Liver (tissue), 9 donors: ENCODE results near the gene CDC42BPG. TPM values are rescaled to one million over a fixed set of nuclear protein-coding genes. Genes with fewer than 3 reads are reported as not detected.
A peak's percentile ranks its signal among the peaks of the same experiment; 100 is the strongest.

Source experiments
- DNase-seq: peaks from one replicate; pipeline ENCODE4 v3.0.0-alpha.2; 2017; ENCODE audit warnings: low spot score
- H3K27ac ChIP-seq, 2 donors: one replicate each; pipeline ENCODE4 v1.7.0; 2013; ENCODE audit warnings: inconsistent platforms in 2 of 2, low read length in 2 of 2, control low read depth in 1 of 2, low read depth in 1 of 2, mild to moderate bottlenecking in 1 of 2
- H3K27me3 ChIP-seq, 4 donors: one replicate each; pipeline versions ENCODE4 v1.6.1 to v1.7.0; 2013; ENCODE audit warnings: low read length in 3 of 4, inconsistent platforms in 1 of 4, mild to moderate bottlenecking in 1 of 4, moderate library complexity in 1 of 4; ENCODE audit not compliant: control insufficient read depth in 4 of 4, insufficient read depth in 4 of 4
- H3K36me3 ChIP-seq, 4 donors: one replicate each; pipeline versions ENCODE4 v1.6.1 to v1.7.0; 2013; ENCODE audit warnings: low read length in 3 of 4, mild to moderate bottlenecking in 3 of 4, low read depth in 1 of 4, moderate library complexity in 1 of 4; ENCODE audit not compliant: control insufficient read depth in 4 of 4, insufficient read depth in 3 of 4
- H3K4me1 ChIP-seq, 4 donors: one replicate each; pipeline versions ENCODE4 v1.6.1 to v1.7.0; 2013; ENCODE audit warnings: low read length in 3 of 4, mild to moderate bottlenecking in 3 of 4, moderate library complexity in 1 of 4; ENCODE audit not compliant: control insufficient read depth in 4 of 4, insufficient read depth in 4 of 4
- H3K4me3 ChIP-seq, 3 donors: one replicate each; pipeline versions ENCODE4 v1.6.1 to v1.7.0; 2013; ENCODE audit warnings: low read length in 3 of 3, control low read depth in 1 of 3, low read depth in 1 of 3, mild to moderate bottlenecking in 1 of 3
- H3K9ac ChIP-seq, 2 donors: one replicate each; pipeline ENCODE4 v1.7.0; 2013; ENCODE audit warnings: low read length in 2 of 2, mild to moderate bottlenecking in 2 of 2, moderate library complexity in 2 of 2, control low read depth in 1 of 2, low read depth in 1 of 2
- H3K9me3 ChIP-seq, 4 donors: one replicate each; pipeline versions ENCODE4 v1.6.1 to v1.7.0; 2013; ENCODE audit warnings: low read length in 3 of 4; ENCODE audit not compliant: control insufficient read depth in 4 of 4
- CTCF ChIP-seq: fragments of 150-350 bp; IDR thresholded peaks from 2 replicates; pipeline ENCODE4 v1.5.1; 2017; ENCODE audit warnings: improper control_type of control experiment, low read depth, low read length; ENCODE audit not compliant: missing input control
- EGR1 ChIP-seq, 2 donors: IDR thresholded peaks; 2 replicates each; pipeline ENCODE4 v1.6.1; 2016 to 2018; ENCODE audit warnings: antibody characterized with exemption in 2 of 2, low read depth in 2 of 2
- FOXA1 ChIP-seq: IDR thresholded peaks from 2 replicates; pipeline ENCODE4 v1.6.1; 2016; ENCODE audit warnings: antibody characterized with exemption
- FOXA2 ChIP-seq: IDR thresholded peaks from 2 replicates; pipeline ENCODE4 v1.6.1; 2016; ENCODE audit warnings: antibody characterized with exemption
- GABPA ChIP-seq, 2 donors: IDR thresholded peaks in 1 of 2; conservative IDR thresholded peaks in 1 of 2; 2 replicates each; pipeline ENCODE4 v1.6.1; 2016; ENCODE audit warnings: antibody characterized with exemption in 2 of 2, mild to moderate bottlenecking in 1 of 2, moderate library complexity in 1 of 2
- HNF4A ChIP-seq, 2 donors: conservative IDR thresholded peaks; 2 replicates each; pipeline ENCODE4 v1.6.1; 2016; ENCODE audit warnings: antibody characterized with exemption in 2 of 2, mild to moderate bottlenecking in 2 of 2
- HNF4G ChIP-seq: IDR thresholded peaks from 2 replicates; pipeline ENCODE4 v1.6.1; 2016; ENCODE audit warnings: antibody characterized with exemption
- JUND ChIP-seq, 2 donors: IDR thresholded peaks; 2 replicates each; pipeline ENCODE4 v1.6.1; 2016; ENCODE audit warnings: antibody characterized with exemption in 2 of 2
- NR2F2 ChIP-seq: IDR thresholded peaks from 2 replicates; pipeline ENCODE4 v1.6.1; 2016; ENCODE audit warnings: antibody characterized with exemption
- RAD21 ChIP-seq, 2 donors: IDR thresholded peaks; 2 replicates each; pipeline ENCODE4 v1.6.1; 2016; ENCODE audit warnings: antibody characterized with exemption in 2 of 2, mild to moderate bottlenecking in 2 of 2
- RXRA ChIP-seq, 2 donors: IDR thresholded peaks; 2 replicates each; pipeline ENCODE4 v1.6.1; 2017 to 2018; ENCODE audit warnings: antibody characterized with exemption in 2 of 2, mild to moderate bottlenecking in 1 of 2
- SP1 ChIP-seq: IDR thresholded peaks from 2 replicates; pipeline ENCODE4 v1.6.1; 2018; ENCODE audit warnings: antibody characterized with exemption, mild to moderate bottlenecking
- TAF1 ChIP-seq: conservative IDR thresholded peaks from 2 replicates; pipeline ENCODE4 v1.6.1; 2016; ENCODE audit warnings: antibody characterized with exemption, mild to moderate bottlenecking
- YY1 ChIP-seq: IDR thresholded peaks from 2 replicates; pipeline ENCODE4 v1.6.1; 2016; ENCODE audit warnings: antibody characterized with exemption, mild to moderate bottlenecking
- ZBTB33 ChIP-seq: IDR thresholded peaks from 2 replicates; pipeline ENCODE4 v1.6.1; 2016; ENCODE audit warnings: antibody characterized with exemption
- WGBS: extraction: QIAGEN DNeasy Blood & Tissue Kit; methylation state at CpG from one replicate; pipeline ENCODE4 v1.1.7; 2013; 5-methylcytosine and 5-hydroxymethylcytosine counted together
- polyA plus RNA-seq, 2 donors: library from polyadenylated mRNA; stranded (reverse) in 1 of 2; unstranded in 1 of 2; fragments of 200-250 nt in 1 of 2; fragments of >200 nt in 1 of 2; fragmentation: Nextera tagmentation in 1 of 2; extraction: Ambion mirVana in 1 of 2; gene quantifications; one replicate each; pipeline versions ENCODE4 v1.2.1 to v1.2.3, GENCODE V29; 2013 to 2015
- total RNA-seq, 2 donors: library from RNA; depleted of rRNA; stranded (reverse); fragments of >200 nt; gene quantifications; one replicate each; pipeline ENCODE4 v1.2.3, GENCODE V29; 2014
- TF ChIP-seq, protein P1 (sequence below): IDR thresholded peaks from 2 replicates; pipeline ENCODE4 v1.6.1; 2016; ENCODE audit warnings: antibody characterized with exemption, mild to moderate bottlenecking
- TF ChIP-seq, protein P2 (sequence below): IDR thresholded peaks from 2 replicates; pipeline ENCODE4 v1.6.1; 2016; ENCODE audit warnings: antibody characterized with exemption
- TF ChIP-seq, protein P3 (sequence below): IDR thresholded peaks from 2 replicates; pipeline ENCODE4 v1.6.1; 2016; ENCODE audit warnings: antibody characterized with exemption
- donor health status: healthy.
- donor health status: healthy.
- donor health status: healthy.
- donor health status: healthy.
- donor health status: healthy.

The CDC42BPG gene
- total and polyA plus RNA-seq, 4 donors: 0.18 to 1.2 (median 0.58) TPM

GRCh38 chr11:64871492-64871891 lies 27.0 kb upstream of the CDC42BPG start:
- H3K4me3 ChIP-seq: no peak overlapping the region
- H3K9ac ChIP-seq: peak overlapping the region in 1 of 2 donors; percentile 14
- no peaks in the 10 kb centered on the region for H3K9me3 ChIP-seq
- H3K27me3 ChIP-seq: no peaks in the 10 kb centered on the region
- H3K4me1 ChIP-seq: peaks cover 24 to 75% (median 66%) of the 10 kb centered on the region in 4 donors
- 70% methylated on average over 3 of the region's 3 CpGs for WGBS
- no peaks in the 10 kb centered on the region for H3K36me3 ChIP-seq
- peak overlapping the region; percentile 39 to 75 for H3K27ac ChIP-seq
- TF ChIP-seq, protein P1, sequence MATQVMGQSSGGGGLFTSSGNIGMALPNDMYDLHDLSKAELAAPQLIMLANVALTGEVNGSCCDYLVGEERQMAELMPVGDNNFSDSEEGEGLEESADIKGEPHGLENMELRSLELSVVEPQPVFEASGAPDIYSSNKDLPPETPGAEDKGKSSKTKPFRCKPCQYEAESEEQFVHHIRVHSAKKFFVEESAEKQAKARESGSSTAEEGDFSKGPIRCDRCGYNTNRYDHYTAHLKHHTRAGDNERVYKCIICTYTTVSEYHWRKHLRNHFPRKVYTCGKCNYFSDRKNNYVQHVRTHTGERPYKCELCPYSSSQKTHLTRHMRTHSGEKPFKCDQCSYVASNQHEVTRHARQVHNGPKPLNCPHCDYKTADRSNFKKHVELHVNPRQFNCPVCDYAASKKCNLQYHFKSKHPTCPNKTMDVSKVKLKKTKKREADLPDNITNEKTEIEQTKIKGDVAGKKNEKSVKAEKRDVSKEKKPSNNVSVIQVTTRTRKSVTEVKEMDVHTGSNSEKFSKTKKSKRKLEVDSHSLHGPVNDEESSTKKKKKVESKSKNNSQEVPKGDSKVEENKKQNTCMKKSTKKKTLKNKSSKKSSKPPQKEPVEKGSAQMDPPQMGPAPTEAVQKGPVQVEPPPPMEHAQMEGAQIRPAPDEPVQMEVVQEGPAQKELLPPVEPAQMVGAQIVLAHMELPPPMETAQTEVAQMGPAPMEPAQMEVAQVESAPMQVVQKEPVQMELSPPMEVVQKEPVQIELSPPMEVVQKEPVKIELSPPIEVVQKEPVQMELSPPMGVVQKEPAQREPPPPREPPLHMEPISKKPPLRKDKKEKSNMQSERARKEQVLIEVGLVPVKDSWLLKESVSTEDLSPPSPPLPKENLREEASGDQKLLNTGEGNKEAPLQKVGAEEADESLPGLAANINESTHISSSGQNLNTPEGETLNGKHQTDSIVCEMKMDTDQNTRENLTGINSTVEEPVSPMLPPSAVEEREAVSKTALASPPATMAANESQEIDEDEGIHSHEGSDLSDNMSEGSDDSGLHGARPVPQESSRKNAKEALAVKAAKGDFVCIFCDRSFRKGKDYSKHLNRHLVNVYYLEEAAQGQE: no peak
- DNase-seq: no peak

- DNase-seq: no peak
- TF ChIP-seq YY1 (no peak), RAD21 (IDR thresholded peaks at IDR 0.05) (no peak), FOXA1 (no peak), RXRA (IDR thresholded peaks at IDR 0.05) (no peak), GABPA (IDR thresholded peaks at IDR 0.05 in 1 of 2, conservative IDR thresholded peaks at IDR 0.05 in 1 of 2) (no peak), CTCF (no peak), TAF1 (no peak), HNF4G (no peak), EGR1 (IDR thresholded peaks at IDR 0.05; ENCODE audit: low read depth in 2 of 2) (no peak), ZBTB33 (no peak), NR2F2 (no peak), FOXA2 (no peak), JUND (IDR thresholded peaks at IDR 0.05) (no peak), SP1 (no peak), HNF4A (conservative IDR thresholded peaks at IDR 0.05) (no peak)
- TF ChIP-seq, protein P1: no peak
- TF ChIP-seq, protein P2, sequence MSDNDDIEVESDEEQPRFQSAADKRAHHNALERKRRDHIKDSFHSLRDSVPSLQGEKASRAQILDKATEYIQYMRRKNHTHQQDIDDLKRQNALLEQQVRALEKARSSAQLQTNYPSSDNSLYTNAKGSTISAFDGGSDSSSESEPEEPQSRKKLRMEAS: no peak
- TF ChIP-seq, protein P3, sequence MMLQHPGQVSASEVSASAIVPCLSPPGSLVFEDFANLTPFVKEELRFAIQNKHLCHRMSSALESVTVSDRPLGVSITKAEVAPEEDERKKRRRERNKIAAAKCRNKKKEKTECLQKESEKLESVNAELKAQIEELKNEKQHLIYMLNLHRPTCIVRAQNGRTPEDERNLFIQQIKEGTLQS: no peak
- H3K4me1 ChIP-seq: peaks cover 24 to 70% (median 61%) of the 10 kb centered on the region in 4 donors
- no peak overlapping the region for H3K4me3 ChIP-seq
- peak overlapping the region; percentile 39 to 75 for H3K27ac ChIP-seq
- 66% methylated on average over 20 of the region's 20 CpGs for WGBS
- H3K9ac ChIP-seq: peak overlapping the region in 1 of 2 donors; percentile 14
- no peaks in the 10 kb centered on the region for H3K9me3 ChIP-seq
- no peaks in the 10 kb centered on the region for H3K36me3 ChIP-seq
- H3K27me3 ChIP-seq: no peaks in the 10 kb centered on the region
Measured at GRCh38 chr11:64870893-64871466, 26.5 kb upstream of the CDC42BPG start.
